HG02938 (cell line): Measurements from ENCODE around the gene PCMT1.
"Not testable (repeated sequence)": the region's sequence is repeated elsewhere in the genome, so short reads cannot be mapped to it uniquely, and the experiment has no call there.

ENCODE experiments used
- ATAC-seq: cut with Tn5 transposase; IDR thresholded peaks from one replicate; pipeline ENCODE4 v1.9.1; 2021; ENCODE audit warnings: mild to moderate bottlenecking, moderate library complexity; ENCODE audit not compliant: unreplicated experiment

Gene PCMT1

DNA sequence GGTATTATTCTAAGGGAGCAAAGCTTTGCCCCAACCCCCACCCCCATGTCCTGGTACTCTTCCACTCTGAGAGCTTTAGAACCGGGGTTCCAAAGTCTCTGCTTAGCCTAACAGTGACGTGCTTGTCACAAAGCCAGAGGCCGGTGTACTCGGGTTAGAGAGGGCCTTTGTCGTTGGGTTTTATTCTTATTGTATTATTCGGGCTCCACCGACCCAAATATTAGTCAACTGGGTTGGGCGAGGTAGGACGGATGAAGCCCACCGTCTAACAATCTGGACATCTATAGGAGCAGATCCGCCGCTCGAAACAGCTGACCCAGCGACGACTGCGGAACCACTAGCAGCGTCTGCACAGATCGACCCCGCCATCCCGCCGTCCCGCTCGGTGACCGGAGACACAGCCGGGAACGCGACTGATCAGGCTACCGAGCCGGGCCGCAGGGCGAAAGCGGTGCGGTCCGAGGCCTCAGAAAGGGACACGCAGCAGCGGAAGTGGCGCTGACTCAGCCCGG is 403 bp upstream of the PCMT1 start:
- ATAC-seq: not testable (repeated sequence)

GRCh38 chr6:149750136-149750609 is 632 bp downstream of the PCMT1 start:
- peak; percentile 34 for ATAC-seq

DNA sequence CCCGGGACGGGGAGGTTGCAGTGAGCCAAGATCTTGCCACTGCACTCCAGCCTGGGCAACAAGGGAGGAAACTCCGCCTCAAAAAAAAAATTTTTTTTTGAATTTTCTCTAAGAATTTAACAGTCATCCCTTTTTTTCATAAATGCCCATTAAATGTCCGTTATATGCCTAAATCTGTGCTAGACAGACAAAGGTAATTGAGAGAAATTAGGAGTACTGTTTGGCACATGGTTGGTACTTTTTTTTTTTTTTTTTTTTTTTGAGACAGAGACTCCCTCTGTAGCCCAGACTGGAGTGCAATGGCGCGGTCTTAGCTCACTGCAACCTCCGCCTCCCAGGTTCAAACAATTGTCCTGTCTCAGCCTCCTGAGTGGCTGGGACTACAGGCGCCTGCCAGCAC is 1.7 kb downstream of the PCMT1 start:
- ATAC-seq: no peak

- ATAC-seq: not testable (repeated sequence)
These were observed 2.4 kb downstream of the PCMT1 start for GRCh38 chr6:149751920-149752319.

DNA sequence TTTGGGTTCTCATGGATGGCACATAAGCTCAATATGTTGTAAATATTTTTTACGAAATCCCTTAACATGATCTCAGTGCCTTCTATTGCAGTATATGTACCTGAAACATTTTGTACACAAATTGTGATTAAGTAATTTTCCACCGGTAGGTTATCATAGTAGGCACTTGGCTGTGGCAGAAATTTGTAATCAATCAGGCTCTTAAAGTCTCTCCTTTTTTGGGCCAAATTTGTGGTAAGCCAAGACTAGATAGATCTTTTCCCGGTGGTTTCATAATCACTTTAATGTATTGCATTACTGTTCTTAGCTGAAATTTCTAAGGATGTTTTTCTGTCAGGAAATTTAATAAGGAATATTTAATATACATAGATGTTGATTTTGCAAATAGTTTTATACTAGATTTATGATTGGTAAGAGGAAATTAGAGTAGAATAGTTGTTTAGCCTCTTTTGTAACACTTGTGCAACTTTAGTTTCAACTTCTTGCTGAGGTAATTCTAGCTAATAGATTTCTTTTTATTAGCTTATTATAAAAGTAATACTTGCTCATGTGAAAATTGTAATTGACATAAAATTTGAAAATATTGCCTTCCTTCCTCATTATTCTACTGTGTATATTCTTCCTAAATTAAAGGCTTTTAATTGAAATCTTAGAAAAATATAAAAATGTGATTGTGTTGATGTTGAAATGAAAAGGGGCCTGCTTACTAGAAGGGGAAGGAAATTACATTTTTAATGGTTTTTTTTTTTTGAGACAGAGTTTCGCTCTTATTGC is 3.2 kb downstream of the PCMT1 start:
- no peak for ATAC-seq

GRCh38 chr6:149753374-149753637 is 3.8 kb downstream of the PCMT1 start:
- ATAC-seq: not testable (repeated sequence)

- ATAC-seq: no peak
These were observed 5.0 kb downstream of the PCMT1 start for GRCh38 chr6:149754548-149754947.

GRCh38 chr6:149755300-149756260 is 6.0 kb downstream of the PCMT1 start:
- ATAC-seq: peak; percentile 82

GRCh38 chr6:149756261-149756636 is 6.7 kb downstream of the PCMT1 start:
- no peak for ATAC-seq

GRCh38 chr6:149761438-149761837 is 11.9 kb downstream of the PCMT1 start:
- peak; percentile 100 for ATAC-seq

DNA sequence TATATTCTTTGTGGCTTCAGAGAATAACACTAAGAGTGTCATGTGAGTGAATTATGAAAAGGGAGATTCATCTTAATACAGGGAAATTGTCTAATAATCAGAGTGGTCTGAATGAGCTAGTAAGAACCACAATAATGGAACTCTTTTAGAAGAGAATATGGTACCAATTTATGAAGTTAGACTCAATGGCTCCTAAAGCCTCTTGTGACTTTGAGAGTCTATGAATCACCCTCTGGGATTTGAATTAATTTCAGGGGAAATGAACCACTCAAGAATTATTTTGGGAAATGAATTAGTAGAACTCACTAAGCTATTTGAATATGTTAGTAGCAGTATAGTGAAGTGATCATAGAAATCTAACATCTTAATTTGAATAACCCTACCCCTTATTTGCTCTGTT is 14.3 kb downstream of the PCMT1 start:
- ATAC-seq: no peak

DNA sequence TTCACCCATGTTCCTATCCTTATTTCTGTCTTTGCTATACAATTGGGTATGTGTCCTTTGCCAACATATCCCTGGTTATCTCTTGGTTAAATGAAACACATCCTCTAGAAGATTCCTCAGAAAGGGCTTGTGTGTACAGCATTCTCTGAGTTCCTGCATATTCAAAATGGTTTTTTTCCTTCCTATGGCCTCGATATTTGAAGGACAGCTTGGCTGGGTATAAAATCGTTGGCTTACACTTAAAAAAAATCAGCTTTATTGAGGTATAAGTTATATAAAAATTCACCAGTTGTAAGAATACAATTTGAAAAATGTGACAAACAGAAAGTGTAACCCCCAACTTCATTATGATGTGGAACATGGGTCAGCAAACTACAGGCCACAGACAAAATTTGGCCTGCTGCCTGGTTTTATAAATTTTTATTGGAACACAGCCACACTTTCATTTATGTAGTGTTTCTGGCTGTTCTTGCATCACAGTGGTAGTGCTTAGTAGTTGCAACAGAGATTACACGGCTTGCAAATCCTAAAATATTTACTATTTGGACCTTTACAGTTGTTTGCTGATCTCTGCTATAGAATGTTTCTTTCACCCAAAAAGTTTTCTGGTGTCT is 16.7 kb downstream of the PCMT1 start:
- no peak for ATAC-seq

- ATAC-seq: no peak
These were observed 20.1 kb downstream of the PCMT1 start for GRCh38 chr6:149769676-149770075.

GRCh38 chr6:149771185-149771584 is 21.6 kb downstream of the PCMT1 start:
- no peak for ATAC-seq

DNA sequence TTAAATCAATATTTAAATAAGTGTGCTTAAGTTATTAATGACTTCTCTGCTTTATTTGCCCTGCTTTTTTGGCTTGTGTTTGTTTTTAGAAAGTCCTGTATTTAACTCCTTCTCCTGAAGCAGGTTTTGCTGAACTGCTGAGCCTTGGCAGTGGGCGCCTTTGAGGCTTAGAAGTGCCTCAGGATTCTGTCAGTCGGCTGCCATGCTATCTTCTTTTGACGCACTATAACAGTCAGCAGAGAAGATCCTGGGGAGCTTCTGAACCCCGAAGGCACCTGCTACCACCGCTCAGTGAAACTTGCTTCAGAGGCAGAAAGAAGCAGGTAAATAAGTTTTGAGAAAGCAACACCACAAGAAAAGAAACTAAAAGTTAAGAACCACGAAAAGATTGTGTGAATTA is 22.4 kb downstream of the PCMT1 start:
- ATAC-seq: no peak

DNA sequence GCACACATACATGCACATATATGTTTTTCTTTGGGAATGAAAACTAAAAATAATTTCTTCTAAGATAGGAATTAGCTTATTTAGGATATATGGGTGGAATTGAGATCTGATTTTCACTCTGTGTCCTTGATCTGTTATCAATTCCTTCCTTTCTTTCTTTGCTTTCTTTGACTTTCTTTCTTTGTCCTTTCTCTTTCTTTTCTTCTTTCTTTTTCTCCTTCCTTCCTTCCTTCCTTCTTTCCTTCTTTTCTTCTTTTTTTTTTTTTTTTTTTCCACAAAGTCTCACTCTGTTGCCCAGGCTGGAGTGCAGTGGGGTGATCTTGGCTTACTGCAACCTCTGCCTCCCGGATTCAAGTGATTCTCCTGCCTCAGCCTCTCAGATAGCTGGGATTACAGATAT is 28.1 kb downstream of the PCMT1 start:
- no peak for ATAC-seq

DNA sequence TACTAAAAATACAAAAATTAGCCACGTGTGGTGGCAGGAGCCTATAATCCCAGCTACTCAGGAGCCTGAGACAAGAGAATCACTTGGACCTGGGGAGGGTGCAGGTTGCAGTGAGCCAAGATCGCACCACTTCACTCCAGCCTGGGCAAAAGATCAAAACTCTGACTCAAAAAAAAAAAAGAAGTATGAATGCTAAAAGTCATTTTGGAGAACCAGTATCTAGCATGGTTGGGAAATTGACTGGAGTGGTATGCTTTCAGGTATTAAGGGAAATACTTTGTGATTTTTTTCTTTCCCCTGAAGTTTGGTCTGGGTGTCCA is 30.1 kb downstream of the PCMT1 start:
- no peak for ATAC-seq

GRCh38 chr6:149781715-149782114 is 32.2 kb downstream of the PCMT1 start:
- ATAC-seq: no peak

DNA sequence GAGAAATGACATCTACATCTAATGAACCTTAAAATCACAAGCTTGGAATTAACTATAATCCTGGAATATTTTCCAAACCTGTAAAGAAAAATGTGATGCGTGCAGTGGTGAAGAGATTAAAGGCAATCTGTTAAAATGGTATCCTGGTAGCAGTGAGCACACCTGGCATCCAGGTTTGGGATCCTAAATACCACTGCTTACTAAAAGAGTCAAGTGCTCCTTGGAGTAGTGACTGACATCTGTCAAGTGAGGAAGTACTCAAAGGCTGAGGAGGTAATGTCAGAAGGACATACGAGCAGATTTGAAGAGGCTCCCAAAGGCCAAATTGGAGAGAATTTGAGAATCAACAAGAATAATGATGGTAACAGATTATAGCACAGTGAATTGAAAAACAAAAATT is 32.8 kb downstream of the PCMT1 start:
- no peak for ATAC-seq

DNA sequence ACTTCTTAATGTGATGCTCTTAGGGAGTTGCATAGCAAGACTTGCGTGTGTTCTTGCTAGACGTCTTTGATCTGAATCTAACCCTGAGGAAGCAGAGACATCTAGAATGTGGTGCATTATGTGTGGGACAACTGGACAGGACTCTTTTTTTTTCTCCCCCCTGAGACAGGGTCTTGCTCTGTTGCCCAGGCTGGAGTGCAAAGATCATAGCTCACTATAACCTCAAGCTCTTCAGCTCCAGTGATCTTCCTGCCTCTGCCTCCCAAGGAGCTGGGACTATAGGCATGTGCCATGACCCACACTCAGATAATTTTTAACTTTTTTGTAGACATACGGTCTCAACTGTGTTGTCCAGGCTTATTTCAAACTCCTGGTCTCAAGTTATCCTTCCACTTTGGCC is 34.0 kb downstream of the PCMT1 start:
- no peak for ATAC-seq

DNA sequence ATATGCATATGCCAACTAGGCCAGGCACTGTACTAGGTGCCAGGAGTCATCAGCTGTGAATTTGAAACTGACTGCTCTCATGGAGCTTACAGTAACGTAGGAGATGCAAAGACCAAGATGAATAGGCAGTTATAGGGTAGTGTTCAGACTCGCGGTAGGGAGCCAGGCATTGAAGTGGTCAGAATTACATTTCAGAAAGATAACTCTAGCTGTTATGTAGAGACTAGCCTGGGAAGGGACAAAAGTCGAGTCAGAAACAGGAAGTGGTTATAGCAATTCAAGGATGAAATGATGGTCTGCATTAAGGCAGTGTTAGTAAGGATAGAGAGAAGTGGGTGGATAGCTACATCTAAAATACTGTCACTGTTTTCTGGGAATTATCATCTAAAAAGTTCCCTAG is 56.6 kb downstream of the PCMT1 start:
- no peak for ATAC-seq

GRCh38 chr6:149809798-149810197 is 60.3 kb downstream of the PCMT1 start:
- no peak for ATAC-seq
